DMS79 (cell line): ENCODE results near the gene WWP2.
"Not testable (repeated sequence)": the region's sequence is repeated elsewhere in the genome, so short reads cannot be mapped to it uniquely, and the experiment has no call there.

Source experiments
- DNase-seq: peaks from one replicate; lab custom pipeline; 2025; lab: John Stamatoyannopoulos, UW

Gene WWP2

DNA sequence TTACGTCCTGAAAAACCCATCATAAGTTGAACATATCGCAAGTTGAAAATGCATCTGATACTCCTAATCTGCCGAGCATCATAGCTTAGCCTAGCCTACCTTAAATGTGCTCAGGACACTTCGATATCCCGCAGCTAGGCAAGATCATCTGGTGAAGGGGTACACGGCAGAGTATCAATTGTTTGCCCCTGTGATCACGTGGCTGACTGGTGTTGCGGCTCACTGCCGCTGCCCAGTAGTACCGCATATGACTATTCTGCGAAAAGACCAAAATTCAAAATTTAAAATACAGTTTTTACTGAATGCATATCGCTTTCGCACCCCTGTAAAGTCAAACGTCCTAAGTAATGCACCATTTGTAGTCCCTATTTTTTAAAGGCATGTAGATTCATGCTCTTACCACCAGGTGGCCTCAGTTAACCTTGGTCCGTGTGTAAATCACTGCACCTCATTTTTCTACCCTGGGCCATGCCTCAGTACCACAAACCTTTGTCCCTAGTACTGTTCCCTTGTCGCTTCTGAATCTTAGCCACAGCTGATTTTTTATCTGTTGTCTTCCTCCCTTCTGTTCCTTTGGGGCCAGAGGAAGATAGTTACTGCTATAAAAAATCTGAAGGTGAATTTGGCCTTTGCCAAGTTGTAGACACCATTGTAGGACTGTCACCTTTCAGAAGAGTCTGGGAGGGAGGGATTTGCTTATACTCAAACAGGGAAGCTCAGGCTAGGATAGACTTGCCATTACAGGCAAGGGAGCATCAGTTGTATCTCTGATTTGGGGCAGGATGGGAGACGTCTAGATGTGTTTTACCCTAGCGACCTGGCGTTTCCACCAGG is 34.4 kb downstream of the WWP2 start:
- no peak for DNase-seq

DNA sequence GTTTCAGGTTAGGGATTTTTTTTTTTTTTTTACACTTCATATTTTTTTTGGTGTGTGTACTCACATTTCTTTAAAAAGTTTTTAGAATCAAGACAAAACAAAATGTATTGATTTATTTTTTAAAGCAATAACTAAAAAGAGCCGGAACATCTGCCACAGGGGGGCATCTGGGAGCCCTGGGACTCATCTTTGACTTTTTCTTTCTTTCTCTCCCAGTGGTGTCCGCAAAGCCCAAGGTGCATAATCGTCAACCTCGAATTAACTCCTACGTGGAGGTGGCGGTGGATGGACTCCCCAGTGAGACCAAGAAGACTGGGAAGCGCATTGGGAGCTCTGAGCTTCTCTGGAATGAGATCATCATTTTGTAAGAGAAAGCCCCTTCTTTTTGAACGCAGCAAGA is 36.3 kb downstream of the WWP2 start:
- no peak for DNase-seq

DNA sequence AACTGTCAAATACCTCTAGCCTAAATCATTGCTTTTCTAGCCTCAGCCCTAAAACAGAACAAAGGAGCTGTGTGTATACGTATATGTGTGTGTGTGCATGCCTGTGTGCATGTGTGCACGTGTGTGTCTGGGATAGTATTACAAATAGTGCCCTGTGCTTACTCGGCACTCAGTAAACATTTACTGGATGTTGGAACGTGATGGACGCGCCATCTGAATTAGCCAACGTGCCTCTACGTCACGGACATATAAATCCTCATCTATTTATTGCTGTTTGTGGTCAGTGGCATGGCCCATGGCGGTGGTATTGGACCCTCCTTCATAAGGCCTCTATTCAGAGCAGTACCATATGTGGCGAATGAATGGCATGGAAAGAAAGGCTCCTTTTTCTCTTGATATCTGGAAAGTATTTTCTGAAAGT is 37.5 kb downstream of the WWP2 start:
- no peak for DNase-seq

DNA sequence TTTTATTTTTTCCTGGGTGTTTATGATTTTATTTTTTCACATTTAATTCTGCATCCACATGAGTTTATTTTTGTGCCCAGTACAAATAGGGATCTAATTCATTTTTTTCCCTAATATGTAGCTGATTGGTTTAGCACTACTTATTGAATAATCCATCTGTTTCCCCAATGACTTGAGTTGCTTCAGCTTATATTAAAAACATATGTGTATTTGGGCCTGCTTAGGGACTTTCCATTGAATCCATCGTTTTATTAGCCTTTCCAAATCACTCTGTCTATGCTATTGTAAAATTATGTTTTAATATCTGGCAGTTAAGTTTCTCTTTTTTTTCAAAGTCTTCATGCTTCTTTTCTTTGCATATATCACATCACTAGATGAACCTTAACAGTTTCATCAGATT is 42.2 kb downstream of the WWP2 start:
- DNase-seq: no peak

DNA sequence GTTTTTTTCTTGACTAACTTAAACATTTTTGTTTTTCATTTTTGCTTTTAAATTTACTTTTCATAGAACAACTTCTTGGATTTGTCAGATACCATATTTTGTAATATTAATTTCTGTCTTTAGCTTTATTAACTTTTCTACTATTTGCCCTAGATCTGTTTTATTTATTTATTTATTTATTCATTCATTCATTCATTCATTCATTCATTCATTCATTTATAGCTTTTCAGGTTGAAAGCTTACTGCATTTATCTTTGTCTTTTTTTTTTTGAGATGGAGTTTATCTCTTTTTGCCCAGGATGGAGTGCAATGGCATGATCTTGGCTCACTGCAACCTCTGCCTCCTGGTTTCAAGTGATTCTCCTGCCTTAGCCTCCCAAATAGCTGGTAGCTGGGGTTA is 44.6 kb downstream of the WWP2 start:
- not testable (repeated sequence) for DNase-seq

DNA sequence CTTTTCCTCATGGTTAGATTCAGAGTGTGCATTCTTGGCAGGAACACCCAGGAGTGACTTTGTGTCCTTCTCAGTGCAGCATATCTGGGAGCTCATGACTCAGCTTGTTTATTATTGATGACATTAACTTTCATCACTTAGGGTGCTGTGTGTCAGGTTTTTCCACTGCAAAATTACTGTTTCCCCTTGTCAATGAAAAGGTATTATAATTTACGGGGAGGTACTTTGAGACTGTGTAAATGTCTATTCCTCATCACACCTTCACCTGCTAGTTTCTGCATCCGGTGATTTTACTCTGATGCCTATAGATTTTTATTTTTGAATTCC is 50.5 kb downstream of the WWP2 start:
- DNase-seq: no peak

DNA sequence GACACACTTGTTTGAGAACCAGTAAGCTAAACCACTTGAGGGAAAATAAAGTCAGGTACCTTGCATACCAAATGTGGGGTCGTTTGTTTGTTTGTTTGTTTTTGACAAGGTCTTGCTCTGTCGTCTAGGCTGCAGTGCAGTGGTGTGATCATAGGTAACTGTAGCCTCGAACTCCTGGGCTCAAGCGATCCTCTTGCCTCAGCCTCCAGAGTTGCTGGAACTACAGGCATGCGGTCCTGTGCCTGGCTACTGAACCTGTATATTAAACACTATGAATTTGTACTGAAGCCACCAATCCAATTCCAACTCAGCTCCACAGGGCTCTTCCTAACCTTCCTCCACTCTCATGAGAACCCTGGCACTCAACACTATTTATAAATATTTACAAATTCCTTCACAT is 51.9 kb downstream of the WWP2 start:
- DNase-seq: no peak

DNA sequence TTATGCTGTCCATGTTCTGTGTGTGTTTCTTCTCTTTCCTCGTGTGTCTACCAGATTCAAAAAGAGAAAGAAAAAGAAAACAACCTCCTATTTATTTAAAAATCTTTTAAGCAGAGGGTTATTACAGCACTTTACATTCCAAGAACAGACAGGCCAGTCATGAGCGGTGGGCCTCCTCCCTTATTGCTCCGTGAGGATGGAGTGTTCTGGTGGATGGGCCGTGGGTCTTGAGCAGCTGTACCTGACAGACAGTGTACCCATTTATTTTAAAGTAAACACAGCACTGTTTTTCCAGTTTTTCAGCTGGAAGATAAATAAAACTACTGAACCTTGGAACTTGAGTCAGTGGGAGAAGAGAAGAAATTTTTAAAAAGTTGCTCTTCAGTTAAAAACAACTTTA is 52.4 kb downstream of the WWP2 start:
- no peak for DNase-seq

DNA sequence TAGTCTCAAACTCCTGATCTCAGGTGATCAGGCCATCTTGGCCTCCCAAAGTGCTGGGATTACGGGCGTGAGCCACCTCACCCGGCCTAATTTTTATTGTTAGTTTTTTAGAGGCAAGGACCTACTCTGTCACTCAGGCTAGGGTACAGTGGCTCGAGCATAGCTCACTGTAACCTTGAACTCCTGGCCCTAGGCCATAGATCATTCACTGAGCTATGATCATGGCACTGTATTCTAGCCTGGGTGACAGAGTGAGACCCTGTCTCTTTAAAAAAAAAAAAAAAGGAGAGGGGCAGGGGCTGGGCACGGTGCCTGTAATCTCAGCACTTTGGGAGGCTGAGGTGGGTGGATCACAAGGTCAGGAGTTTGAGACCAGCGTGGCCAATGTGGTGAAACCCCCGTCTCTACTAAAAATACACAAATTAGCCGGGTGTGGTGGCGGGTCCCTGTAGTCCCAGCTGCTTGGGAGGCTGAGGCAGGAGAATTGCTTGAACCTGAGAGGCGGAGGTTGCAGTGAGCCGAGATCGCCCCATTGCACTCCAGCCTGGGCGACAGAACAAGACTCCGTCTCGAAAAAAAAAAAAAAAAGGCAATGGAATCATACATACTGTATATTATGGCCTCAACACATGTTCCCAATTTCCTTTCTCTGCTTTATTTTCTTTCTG is 53.2 kb downstream of the WWP2 start:
- not testable (repeated sequence) for DNase-seq

DNA sequence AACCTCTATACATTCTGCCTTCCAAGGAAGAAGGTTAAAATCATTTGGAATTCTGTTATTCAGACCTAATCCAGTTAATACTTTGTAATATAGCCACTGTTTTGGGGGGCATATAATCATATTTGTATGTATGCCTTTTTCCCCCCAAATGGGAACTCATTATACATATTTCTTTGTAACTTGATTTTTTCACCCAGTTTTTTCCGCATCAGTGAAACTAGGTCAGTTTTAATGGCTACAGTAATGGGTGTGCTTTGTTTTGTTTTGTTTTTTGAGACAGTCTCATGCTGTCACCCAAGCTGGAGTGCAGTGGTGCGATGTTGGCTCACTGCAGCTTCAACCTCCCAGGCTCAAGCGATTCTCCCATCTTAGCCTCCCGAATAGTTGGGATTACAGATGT is 54.9 kb downstream of the WWP2 start:
- DNase-seq: no peak

DNA sequence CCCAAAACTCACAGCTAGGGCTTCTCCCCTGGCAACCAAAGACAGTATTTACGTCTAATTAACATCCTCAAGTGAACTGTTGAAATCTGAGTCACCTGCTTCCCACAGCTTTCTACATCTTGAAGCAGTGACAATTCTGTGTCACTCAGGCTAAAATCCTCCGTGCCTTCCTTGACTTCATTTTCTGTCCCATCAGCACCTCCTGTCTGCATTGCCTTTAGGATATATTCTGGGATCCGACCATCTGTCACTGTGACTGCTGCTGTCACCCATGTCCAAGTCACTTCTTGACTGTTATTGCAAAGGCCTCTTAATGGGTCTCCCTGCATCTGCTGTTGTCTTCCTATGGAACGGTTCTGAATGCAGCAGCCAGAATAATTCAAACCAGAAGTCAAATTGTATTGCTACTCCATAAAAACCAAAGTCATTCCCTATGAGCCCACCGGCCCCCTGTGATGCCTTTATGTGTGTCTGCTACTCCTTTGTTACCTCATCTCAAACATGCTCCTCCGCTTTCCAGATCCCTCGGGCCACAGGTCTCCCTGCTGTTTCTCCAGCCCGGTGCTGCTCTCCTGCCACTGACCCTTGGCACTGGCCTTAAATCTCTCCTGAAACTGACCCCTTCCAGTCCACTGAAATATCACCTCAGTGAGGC is 56.9 kb downstream of the WWP2 start:
- DNase-seq: no peak

DNA sequence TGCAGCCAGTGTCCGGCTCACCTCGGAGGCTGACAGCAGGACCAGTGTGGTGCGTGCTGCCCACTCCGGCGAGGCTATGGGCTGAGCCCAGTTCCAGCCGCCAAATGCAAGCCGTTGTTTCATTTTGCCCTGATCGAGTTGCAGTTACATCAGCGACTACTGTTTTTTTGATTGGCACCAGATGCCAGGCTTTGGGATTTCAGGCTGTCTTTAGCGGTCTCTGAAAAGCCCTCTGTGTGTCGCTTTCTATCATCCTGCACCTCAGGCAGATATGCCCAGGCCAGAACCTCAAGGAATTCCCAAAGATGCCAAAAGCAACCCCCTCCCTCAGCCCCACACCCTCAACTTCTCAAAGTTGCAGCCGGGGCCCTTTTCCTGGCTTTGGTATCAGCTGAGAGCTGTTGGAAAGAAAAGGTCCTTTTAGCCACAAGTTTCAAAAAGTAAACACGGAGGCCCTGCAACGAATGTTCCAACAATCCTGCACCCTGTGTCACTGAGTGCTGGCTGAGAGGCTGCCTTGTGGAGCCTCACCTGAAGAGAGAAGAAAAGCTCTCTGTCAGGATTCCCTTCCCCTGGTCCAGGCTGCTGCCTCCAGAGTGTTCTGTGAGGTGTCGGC is 58.9 kb downstream of the WWP2 start:
- no peak for DNase-seq

DNA sequence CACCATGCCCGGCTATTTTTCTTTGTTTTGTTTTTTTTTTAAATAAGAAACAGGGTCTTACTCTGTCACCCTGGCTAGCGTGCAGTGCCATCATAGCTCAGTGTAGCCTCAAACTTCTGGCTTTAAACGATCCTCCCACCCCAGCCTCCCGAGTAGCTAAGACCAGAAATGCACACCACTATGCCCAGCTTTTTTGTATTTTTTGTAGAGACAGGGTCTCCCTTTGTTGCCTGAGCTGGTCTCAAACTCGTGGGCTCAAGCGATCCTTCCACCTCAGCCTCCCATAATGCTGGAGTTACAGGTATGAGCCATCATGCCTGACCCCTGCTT is 59.7 kb downstream of the WWP2 start:
- no peak for DNase-seq

DNA sequence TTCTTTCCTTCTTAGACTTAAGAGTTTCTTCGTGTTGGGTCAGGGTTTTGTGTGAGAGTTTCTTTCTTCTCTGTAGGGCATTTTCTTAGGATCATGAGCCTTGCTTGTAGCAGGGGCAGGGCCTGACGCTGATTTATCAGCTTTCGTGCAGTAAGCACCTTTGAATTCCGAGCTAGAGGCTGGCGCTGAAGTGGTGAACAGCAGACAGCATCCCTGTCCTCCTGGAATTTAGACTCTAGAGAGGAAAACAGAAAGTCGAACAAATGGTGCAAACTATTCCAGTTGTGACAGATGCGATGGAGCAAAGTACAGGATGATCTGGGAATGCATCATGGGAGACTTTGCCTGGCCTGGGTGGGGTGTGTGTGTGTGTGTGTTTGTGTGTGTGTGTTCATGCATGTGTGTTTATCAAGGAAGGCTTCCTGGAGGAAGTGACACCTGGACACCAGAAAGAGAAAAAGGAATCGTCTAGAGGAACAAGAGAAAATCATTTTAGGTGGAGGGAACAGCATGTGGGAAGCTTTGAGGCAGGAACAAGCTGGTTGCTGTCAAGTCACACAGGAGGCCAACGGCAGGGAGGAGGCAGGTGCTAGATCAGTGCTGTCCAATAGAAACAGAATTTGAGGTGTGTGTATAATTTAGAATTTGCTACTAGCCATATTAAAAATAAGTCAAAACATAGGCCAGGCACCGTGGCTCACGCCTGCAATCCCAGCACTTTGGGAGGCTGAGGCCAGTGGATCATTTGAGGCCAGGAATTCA is 60.2 kb downstream of the WWP2 start:
- DNase-seq: no peak

DNA sequence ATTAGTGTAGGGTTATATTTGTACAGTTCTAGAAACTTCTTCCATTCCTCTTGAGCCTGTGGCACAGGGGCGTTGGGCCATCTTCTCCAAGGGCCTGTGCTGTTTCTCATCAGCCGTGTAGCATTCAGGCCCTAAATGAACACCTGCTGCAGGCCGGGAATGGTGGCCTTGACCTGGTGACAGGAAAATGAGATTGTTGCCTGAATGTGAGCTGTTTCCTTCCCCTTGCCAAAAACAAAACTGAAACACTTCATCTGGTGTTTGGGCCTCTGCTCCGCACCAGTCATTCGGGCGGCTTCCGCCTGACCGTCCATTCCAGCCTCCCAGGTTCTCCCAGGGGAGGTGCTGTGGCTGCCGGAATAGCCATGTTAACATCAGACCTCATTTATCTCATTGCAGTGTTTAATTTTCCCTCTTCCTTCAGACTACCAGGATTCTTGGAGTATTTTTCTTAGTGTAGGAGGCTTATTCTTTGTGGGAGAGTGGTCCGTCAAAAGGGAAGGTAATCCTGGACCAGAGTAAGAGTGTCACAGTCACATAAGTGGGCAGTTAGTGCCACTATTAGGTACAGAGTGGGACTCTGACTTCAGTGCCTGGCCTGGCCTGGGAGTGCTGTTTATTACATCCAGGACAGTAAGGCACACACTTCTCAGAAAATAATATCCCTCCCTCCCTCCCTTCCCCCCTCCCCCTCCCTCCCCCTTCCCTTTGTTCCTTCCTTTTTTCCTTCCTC is 61.9 kb downstream of the WWP2 start:
- no peak for DNase-seq

DNA sequence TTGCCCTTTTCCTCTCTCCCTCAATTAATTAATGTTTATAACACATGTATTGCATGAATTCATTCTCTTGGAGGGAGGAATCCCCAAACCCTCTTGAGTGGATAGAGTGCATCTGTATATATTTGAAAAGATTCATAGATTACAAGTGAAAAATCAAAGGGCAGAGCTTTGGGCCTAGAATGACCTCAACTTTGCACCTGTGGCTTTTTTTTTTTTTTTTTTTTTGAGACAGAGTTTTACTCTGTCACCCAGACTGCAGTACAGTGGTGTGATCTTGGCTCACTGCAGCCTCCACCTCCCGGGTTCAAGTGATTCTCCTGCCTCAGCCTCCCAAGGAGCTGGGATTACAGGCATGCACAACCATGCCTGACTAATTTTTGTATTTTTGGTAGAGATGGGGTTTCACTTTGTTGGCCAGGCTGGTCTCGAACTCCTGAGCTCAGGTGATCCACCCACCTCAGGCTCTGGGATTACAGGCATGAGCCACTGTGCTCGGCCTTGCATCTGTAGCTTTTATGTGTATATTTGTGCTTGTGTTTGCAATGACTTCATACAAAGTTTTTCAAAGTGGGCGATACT is 62.5 kb downstream of the WWP2 start:
- DNase-seq: not testable (repeated sequence)

DNA sequence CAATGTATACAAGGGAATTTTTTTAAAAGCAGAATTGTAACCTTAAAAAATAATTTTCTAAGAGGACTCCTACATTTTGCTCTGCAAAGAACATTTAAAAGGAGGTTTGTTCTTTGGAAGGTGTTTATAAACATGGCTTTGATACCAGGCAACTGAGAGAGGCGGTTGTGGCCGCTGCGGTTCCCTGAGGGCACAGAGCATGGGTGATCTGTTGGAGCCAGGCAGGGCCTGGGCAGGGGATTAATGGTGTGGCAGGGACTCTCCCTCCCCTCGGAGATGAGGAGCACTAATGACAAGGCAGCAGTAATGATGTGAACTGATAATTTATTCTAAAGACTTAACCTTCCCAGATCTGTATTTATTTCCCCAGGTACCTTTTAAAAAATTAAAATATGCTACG is 65.4 kb downstream of the WWP2 start:
- no peak for DNase-seq

DNA sequence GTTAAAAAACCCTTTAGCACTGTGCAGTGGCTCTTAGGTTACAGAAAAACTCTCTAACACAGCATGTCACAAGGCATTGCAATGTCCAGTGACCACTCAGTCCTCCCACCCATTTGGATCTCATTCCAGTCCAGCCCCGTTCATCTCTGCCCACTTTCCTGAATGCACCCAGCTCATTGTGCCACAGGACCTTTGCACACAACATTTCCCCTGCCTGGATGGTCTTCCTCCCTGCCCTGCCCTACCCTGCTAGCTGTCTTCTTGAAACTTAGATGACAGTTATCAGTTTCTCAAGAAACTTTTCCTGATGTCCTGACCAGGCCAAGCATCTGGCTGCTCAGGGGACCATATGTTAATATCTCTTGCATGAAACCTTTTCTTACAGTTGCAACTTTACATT is 67.2 kb downstream of the WWP2 start:
- DNase-seq: no peak

DNA sequence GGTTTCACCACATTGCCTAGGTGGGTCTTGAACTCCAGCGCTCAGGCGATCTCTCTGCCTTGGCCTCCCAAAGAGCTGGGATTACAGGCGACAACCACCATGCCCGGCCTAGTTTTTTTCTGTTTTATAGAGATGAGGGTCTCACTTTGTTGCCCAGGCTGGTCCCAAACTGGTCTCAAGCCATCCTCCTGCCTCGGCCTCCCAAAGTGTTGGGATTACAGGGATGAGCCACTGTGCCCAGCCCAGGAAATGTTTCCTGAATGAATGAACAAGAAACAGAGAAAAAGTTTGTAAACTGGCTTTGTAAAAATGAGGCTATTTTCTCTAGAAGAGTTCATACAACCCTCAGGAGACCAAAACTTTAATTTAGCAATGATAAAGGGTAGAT is 68.0 kb downstream of the WWP2 start:
- DNase-seq: no peak

DNA sequence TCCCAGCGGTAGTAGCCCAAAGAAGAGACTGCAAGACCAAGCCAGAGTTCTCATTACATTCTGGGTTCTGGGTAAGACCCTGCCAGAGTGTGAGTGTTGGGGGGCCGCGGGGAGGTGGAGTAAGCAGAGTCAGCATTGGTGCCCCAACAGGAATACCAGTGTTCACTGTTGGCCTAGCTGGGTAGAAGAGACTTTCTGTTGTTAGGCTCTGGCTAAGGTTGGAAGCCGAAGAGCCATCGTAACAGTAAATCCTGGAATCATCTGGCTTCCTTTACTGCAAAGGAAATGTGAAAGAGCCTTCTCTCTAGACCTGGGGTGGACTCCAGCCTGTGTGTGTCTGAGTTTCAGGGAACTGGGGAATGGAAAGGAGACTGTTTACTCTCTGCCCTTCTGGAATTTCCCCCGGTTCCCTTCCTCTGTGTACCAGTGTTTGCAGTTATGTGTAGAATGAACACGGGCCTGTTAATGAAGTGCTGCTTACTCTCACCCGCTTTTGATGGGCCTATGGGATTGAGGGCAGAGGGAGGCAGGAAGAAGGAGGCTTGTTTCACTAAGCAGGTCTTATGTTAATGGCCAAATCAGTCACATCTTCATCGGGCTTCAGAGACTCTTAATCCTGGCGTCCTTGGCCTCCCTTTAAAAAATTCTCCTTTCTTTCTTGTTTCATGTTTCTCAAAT is 68.5 kb downstream of the WWP2 start:
- no peak for DNase-seq
